ENCODE measurements around the gene DSCAML1. TPM values are rescaled to one million over a fixed set of nuclear protein-coding genes. Genes with fewer than 3 reads are reported as not detected.

DSCAML1 gene
- polyA plus RNA-seq, 2 donors, result 0.04 TPM

DNA sequence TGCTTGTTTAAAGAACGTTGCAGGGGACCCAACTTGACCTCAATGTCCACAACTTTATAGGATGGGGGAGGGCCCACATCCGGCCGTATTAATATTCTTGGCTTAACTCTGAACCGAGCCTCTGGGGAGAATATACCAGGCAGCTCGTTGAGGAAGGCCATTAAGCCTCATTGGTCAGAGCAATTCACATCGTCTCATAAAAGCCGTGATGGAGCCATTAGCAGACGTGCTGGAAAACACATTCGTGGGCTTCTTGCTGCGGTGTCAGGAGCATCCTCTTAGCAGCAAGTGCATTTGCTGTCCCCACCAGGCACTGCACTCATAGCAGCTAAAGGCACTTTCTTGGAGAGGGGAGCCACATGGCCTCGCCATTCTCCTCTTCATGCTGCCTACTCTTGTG lies 14.9 kb downstream of the DSCAML1 start:
- Histone ChIP-seq H3K4me1 (ENCODE audit: control insufficient read depth in 2 of 2, insufficient read depth in 2 of 2, low read length in 1 of 2) (no peaks in the 10 kb centered on the region), H3K4me3 (ENCODE audit: low read depth in 1 of 2, low read length in 2 of 2) (no peak overlapping the region), H3K9me3 (ENCODE audit: control insufficient read depth in 2 of 2, insufficient read depth in 1 of 2, low read depth in 1 of 2, low read length in 1 of 2) (no peaks in the 10 kb centered on the region), H3K27me3 (ENCODE audit: control insufficient read depth in 1 of 2, insufficient read depth in 2 of 2, low read length in 2 of 2) (no peaks in the 10 kb centered on the region), H3K27ac (ENCODE audit: low read depth in 2 of 2, low read length in 1 of 2) (no peak overlapping the region), H3K36me3 (ENCODE audit: control insufficient read depth in 2 of 2, insufficient read depth in 2 of 2, low read length in 1 of 2) (no peaks in the 10 kb centered on the region)
- 69 to 72% methylated on average over 11 of the region's 11 CpGs for WGBS, 2 donors

DNA sequence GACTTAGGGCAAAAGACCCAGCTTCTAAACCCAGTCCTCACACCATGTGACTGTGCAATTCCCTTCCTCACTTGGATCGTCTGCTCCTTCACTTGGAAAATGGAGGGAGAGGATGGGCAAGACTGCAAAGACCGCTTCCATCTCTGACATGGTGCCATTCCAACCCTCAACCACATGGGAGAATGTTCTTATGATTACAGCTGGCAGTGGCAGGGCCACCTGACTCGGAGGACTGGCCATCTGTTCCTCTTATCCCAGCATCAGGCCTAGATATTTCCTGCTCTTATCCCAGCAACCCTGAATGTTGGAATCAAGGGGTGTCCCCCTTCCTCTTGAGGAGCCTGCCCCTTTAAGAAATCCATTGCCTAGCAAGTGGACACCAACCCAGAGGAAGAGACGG lies 15.4 kb downstream of the DSCAML1 start:
- Histone ChIP-seq H3K27me3 (ENCODE audit: control insufficient read depth in 1 of 2, insufficient read depth in 2 of 2, low read length in 2 of 2) (no peaks in the 10 kb centered on the region), H3K27ac (ENCODE audit: low read depth in 2 of 2, low read length in 1 of 2) (no peak overlapping the region), H3K4me3 (ENCODE audit: low read depth in 1 of 2, low read length in 2 of 2) (no peak overlapping the region), H3K36me3 (ENCODE audit: control insufficient read depth in 2 of 2, insufficient read depth in 2 of 2, low read length in 1 of 2) (no peaks in the 10 kb centered on the region), H3K4me1 (ENCODE audit: control insufficient read depth in 2 of 2, insufficient read depth in 2 of 2, low read length in 1 of 2) (no peaks in the 10 kb centered on the region), H3K9me3 (ENCODE audit: control insufficient read depth in 2 of 2, insufficient read depth in 1 of 2, low read depth in 1 of 2, low read length in 1 of 2) (no peaks in the 10 kb centered on the region)
- WGBS, 2 donors, result 76% methylated on average over 4 of the region's 4 CpGs

DNA sequence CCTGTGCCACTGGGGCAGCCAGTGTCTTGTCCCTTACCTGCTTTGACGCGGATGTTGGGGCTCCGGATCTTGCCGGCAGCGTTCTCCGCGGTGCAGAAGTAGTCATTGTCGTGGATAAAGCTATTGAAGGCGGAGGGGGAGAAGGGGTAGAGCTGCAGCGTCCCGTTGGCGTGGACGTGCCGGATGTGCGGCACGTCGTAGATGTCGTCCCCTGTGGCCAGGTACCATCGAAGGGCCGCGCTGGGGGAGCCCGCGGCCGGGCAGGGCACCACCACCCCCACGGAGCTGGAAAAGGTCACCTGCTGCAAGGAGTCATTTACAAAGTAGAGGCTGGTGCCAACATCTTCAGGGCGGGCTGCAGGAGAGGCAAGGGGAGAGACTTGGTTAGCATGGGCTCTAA lies 16.6 kb downstream of the DSCAML1 start:
- no peaks in the 10 kb centered on the region for H3K36me3 ChIP-seq (ENCODE audit: control insufficient read depth in 2 of 2, insufficient read depth in 2 of 2, low read length in 1 of 2)
- no peaks in the 10 kb centered on the region for H3K9me3 ChIP-seq (ENCODE audit: control insufficient read depth in 2 of 2, insufficient read depth in 1 of 2, low read depth in 1 of 2, low read length in 1 of 2)
- no peaks in the 10 kb centered on the region for H3K4me1 ChIP-seq (ENCODE audit: control insufficient read depth in 2 of 2, insufficient read depth in 2 of 2, low read length in 1 of 2)
- WGBS, 2 donors, result 85 to 92% methylated on average over 26 of the region's 26 CpGs
- no peak overlapping the region for H3K4me3 ChIP-seq (ENCODE audit: low read depth in 1 of 2, low read length in 2 of 2)
- H3K27ac ChIP-seq (ENCODE audit: low read depth in 2 of 2, low read length in 1 of 2), result no peak overlapping the region
- H3K27me3 ChIP-seq (ENCODE audit: control insufficient read depth in 1 of 2, insufficient read depth in 2 of 2, low read length in 2 of 2), result no peaks in the 10 kb centered on the region

DNA sequence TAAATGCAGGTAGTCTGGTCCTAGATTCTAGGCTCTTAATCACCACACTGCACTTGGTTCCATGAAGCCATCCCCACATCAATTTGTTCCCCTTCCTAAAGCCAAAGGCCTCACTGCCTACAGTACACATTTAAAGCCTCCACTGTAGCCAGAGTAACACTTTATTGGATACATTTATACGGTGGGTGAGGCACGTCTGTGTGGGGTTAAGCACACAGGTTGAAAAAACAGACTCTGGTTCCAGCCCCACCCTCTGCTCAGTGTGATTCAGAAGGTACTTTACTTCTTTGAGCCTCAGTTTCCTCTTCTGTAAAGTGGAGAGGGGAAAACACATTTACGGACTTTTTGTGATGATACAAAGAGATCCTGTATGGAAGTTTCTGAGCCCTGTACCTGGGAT lies 22.5 kb downstream of the DSCAML1 start:
- no peak overlapping the region for H3K27ac ChIP-seq (ENCODE audit: low read depth in 2 of 2, low read length in 1 of 2)
- H3K4me1 ChIP-seq (ENCODE audit: control insufficient read depth in 2 of 2, insufficient read depth in 2 of 2, low read length in 1 of 2), result no peaks in the 10 kb centered on the region
- H3K9me3 ChIP-seq (ENCODE audit: control insufficient read depth in 2 of 2, insufficient read depth in 1 of 2, low read depth in 1 of 2, low read length in 1 of 2), result no peaks in the 10 kb centered on the region
- no peaks in the 10 kb centered on the region for H3K36me3 ChIP-seq (ENCODE audit: control insufficient read depth in 2 of 2, insufficient read depth in 2 of 2, low read length in 1 of 2)
- WGBS, 2 donors, result 74 to 77% methylated on average over 3 of the region's 3 CpGs
- no peak overlapping the region for H3K4me3 ChIP-seq (ENCODE audit: low read depth in 1 of 2, low read length in 2 of 2)
- no peaks in the 10 kb centered on the region for H3K27me3 ChIP-seq (ENCODE audit: control insufficient read depth in 1 of 2, insufficient read depth in 2 of 2, low read length in 2 of 2)

DNA sequence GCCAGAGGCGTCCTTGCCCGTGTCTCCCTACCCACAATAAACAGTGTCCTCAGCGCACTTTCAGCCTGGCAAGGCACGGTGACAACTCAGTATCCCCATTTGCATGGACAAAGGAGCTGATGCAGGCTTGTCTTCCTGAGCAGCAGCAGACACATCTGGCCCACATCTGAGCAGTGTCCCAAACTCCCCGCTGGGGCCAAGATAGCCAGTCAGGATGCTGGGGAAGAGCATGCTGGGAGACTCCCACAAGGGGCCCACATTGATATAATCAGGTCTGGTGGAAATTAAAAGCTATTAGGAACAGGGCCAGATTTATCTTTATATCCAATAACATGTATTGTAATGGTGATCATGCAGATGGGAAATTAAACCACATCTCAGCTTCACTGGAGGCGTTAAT lies 24.7 kb downstream of the DSCAML1 start:
- no peaks in the 10 kb centered on the region for H3K9me3 ChIP-seq (ENCODE audit: control insufficient read depth in 2 of 2, insufficient read depth in 1 of 2, low read depth in 1 of 2, low read length in 1 of 2)
- no peak overlapping the region for H3K27ac ChIP-seq (ENCODE audit: low read depth in 2 of 2, low read length in 1 of 2)
- H3K27me3 ChIP-seq (ENCODE audit: control insufficient read depth in 1 of 2, insufficient read depth in 2 of 2, low read length in 2 of 2), result no peaks in the 10 kb centered on the region
- H3K4me3 ChIP-seq (ENCODE audit: low read depth in 1 of 2, low read length in 2 of 2), result no peak overlapping the region
- no peaks in the 10 kb centered on the region for H3K4me1 ChIP-seq (ENCODE audit: control insufficient read depth in 2 of 2, insufficient read depth in 2 of 2, low read length in 1 of 2)
- H3K36me3 ChIP-seq (ENCODE audit: control insufficient read depth in 2 of 2, insufficient read depth in 2 of 2, low read length in 1 of 2), result no peaks in the 10 kb centered on the region
- 88 to 91% methylated on average over 6 of the region's 6 CpGs for WGBS, 2 donors

DNA sequence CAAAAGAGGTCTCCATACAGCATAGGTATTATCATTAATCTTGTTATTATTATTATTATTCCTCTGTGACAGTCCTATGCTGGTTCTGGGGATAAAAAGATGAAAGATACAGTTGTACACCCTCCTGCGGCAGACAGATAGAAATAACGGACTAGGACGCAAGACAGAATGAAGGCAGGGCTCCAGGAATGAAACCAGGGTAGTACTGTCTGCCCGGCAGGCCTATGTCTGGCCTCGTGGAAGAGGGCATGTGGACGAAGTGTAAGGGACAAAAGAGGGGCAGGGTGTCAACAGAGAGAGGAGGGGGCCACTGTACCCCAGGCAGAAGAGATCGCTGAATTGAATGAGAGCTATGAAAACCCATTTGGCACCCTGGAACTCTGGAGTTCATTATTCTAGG lies 25.2 kb downstream of the DSCAML1 start:
- Histone ChIP-seq H3K4me1 (ENCODE audit: control insufficient read depth in 2 of 2, insufficient read depth in 2 of 2, low read length in 1 of 2) (no peaks in the 10 kb centered on the region), H3K9me3 (ENCODE audit: control insufficient read depth in 2 of 2, insufficient read depth in 1 of 2, low read depth in 1 of 2, low read length in 1 of 2) (no peaks in the 10 kb centered on the region), H3K36me3 (ENCODE audit: control insufficient read depth in 2 of 2, insufficient read depth in 2 of 2, low read length in 1 of 2) (no peaks in the 10 kb centered on the region), H3K27ac (ENCODE audit: low read depth in 2 of 2, low read length in 1 of 2) (no peak overlapping the region), H3K4me3 (ENCODE audit: low read depth in 1 of 2, low read length in 2 of 2) (no peak overlapping the region), H3K27me3 (ENCODE audit: control insufficient read depth in 1 of 2, insufficient read depth in 2 of 2, low read length in 2 of 2) (no peaks in the 10 kb centered on the region)
- WGBS, 2 donors, result 87 to 88% methylated on average over 7 of the region's 7 CpGs

DNA sequence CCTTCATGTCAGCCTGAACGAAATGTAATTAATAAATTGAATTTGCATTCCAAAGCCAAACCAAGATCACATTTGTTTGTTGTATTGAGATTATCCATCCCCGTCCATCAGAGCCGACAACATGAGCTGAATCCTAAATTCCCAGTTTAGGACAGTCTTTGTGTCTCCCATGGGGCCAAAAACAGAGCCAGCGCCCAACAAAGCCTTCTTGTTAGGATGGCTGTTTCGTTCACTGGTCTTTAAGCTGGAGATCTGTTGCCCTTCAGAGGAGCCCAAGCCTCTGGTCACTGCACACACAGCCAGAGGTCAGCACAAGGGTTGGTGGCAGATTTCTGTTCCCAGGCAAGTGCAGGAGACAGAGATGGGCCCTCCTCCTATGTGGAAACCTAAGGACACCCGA lies 25.8 kb downstream of the DSCAML1 start:
- 78 to 84% methylated on average over 6 of the region's 6 CpGs for WGBS, 2 donors
- Histone ChIP-seq H3K4me3 (ENCODE audit: low read depth in 1 of 2, low read length in 2 of 2) (no peak overlapping the region), H3K9me3 (ENCODE audit: control insufficient read depth in 2 of 2, insufficient read depth in 1 of 2, low read depth in 1 of 2, low read length in 1 of 2) (no peaks in the 10 kb centered on the region), H3K27me3 (ENCODE audit: control insufficient read depth in 1 of 2, insufficient read depth in 2 of 2, low read length in 2 of 2) (no peaks in the 10 kb centered on the region), H3K4me1 (ENCODE audit: control insufficient read depth in 2 of 2, insufficient read depth in 2 of 2, low read length in 1 of 2) (no peaks in the 10 kb centered on the region), H3K27ac (ENCODE audit: low read depth in 2 of 2, low read length in 1 of 2) (no peak overlapping the region), H3K36me3 (ENCODE audit: control insufficient read depth in 2 of 2, insufficient read depth in 2 of 2, low read length in 1 of 2) (no peaks in the 10 kb centered on the region)

DNA sequence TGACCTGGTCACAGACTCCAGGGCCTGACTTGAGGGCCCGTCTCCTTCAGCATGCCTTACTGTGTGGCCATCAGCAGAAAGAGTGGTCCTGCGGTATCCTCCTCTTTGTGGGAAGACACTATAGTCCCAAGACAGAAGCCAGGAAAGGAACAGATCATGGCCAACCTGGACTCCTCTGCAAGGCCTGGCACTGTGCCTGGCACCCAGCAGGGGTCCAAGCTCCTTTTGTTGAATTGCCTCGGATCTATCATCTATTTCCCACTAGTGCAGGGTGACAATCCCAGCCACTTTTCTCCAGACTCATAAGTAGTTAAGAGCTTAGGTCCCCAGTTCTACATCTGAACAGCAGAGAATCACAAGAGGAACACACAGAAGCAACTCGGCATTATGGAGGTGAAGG lies 27.0 kb downstream of the DSCAML1 start:
- no peak overlapping the region for H3K4me3 ChIP-seq (ENCODE audit: low read depth in 1 of 2, low read length in 2 of 2)
- H3K9me3 ChIP-seq (ENCODE audit: control insufficient read depth in 2 of 2, insufficient read depth in 1 of 2, low read depth in 1 of 2, low read length in 1 of 2), result no peaks in the 10 kb centered on the region
- H3K27me3 ChIP-seq (ENCODE audit: control insufficient read depth in 1 of 2, insufficient read depth in 2 of 2, low read length in 2 of 2), result no peaks in the 10 kb centered on the region
- no peaks in the 10 kb centered on the region for H3K4me1 ChIP-seq (ENCODE audit: control insufficient read depth in 2 of 2, insufficient read depth in 2 of 2, low read length in 1 of 2)
- H3K36me3 ChIP-seq (ENCODE audit: control insufficient read depth in 2 of 2, insufficient read depth in 2 of 2, low read length in 1 of 2), result no peaks in the 10 kb centered on the region
- WGBS, 2 donors, result 86 to 87% methylated on average over 4 of the region's 4 CpGs
- H3K27ac ChIP-seq (ENCODE audit: low read depth in 2 of 2, low read length in 1 of 2), result no peak overlapping the region

DNA sequence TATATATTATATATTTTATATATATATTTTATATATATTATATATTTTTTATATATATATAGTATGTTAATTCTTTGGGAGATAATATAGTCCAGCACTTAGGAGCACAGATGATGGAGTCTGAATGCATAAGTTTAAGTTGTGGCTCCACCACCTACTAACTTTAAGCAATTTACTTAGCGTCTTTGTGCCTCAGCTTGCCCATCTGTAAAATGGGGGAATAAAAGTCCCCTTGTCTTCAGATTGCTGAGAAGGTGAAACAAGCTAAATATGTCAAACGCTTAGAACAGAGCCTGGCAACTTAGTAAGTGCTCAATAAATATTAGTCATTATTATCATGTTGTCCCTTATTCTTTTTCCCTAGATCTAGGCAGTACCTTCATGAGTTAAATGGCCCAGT lies 27.5 kb downstream of the DSCAML1 start:
- Histone ChIP-seq H3K4me3 (ENCODE audit: low read depth in 1 of 2, low read length in 2 of 2) (no peak overlapping the region), H3K27ac (ENCODE audit: low read depth in 2 of 2, low read length in 1 of 2) (no peak overlapping the region), H3K9me3 (ENCODE audit: control insufficient read depth in 2 of 2, insufficient read depth in 1 of 2, low read depth in 1 of 2, low read length in 1 of 2) (no peaks in the 10 kb centered on the region), H3K36me3 (ENCODE audit: control insufficient read depth in 2 of 2, insufficient read depth in 2 of 2, low read length in 1 of 2) (no peaks in the 10 kb centered on the region), H3K27me3 (ENCODE audit: control insufficient read depth in 1 of 2, insufficient read depth in 2 of 2, low read length in 2 of 2) (no peaks in the 10 kb centered on the region), H3K4me1 (ENCODE audit: control insufficient read depth in 2 of 2, insufficient read depth in 2 of 2, low read length in 1 of 2) (no peaks in the 10 kb centered on the region)
- 95 to 96% methylated on average over 2 of the region's 2 CpGs for WGBS, 2 donors

DNA sequence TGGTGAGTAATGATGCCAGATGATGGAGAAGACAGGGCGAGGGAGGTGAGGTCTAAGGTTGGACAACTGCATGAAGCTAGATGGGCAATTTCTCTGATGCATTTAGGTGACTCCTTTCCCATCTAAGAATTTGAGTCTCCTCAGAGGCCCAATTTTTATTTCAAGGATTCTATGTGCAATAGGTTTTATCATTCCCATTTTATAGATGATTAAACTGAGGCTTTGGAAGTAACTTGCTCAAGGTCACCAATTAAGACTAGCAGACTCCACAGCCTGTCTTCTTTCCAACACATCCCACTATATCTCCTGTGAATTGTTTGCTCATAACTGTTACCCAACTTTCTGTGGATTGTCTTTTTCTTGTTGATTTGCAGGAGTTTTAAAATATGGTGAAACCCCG lies 28.5 kb downstream of the DSCAML1 start:
- Histone ChIP-seq H3K4me1 (ENCODE audit: control insufficient read depth in 2 of 2, insufficient read depth in 2 of 2, low read length in 1 of 2) (no peaks in the 10 kb centered on the region), H3K27ac (ENCODE audit: low read depth in 2 of 2, low read length in 1 of 2) (no peak overlapping the region), H3K9me3 (ENCODE audit: control insufficient read depth in 2 of 2, insufficient read depth in 1 of 2, low read depth in 1 of 2, low read length in 1 of 2) (no peaks in the 10 kb centered on the region), H3K4me3 (ENCODE audit: low read depth in 1 of 2, low read length in 2 of 2) (no peak overlapping the region), H3K27me3 (ENCODE audit: control insufficient read depth in 1 of 2, insufficient read depth in 2 of 2, low read length in 2 of 2) (no peaks in the 10 kb centered on the region), H3K36me3 (ENCODE audit: control insufficient read depth in 2 of 2, insufficient read depth in 2 of 2, low read length in 1 of 2) (no peaks in the 10 kb centered on the region)
- WGBS, 2 donors, result 92 to 93% methylated on average over 2 of the region's 2 CpGs

Data from esophagus (tissue), 2 donors.